AG09309 (cell line): ENCODE measurements around the gene UBXN6.

Source experiments
- DNase-seq: peaks from one replicate; pipeline ENCODE4 v3.0.0-alpha.2; 2010; ENCODE audit warnings: low read depth
- H3K4me3 ChIP-seq: 2 replicates; pipeline ENCODE4 v1.5.1; 2011; ENCODE audit warnings: mild to moderate bottlenecking, low read depth, low read length, moderate library complexity; ENCODE audit not compliant: control insufficient read depth
- TF ChIP-seq, protein P1 (sequence below): IDR thresholded peaks from 2 replicates; pipeline ENCODE4 v1.5.1; 2011; ENCODE audit warnings: mild to moderate bottlenecking, low read depth, low read length, inconsistent platforms; ENCODE audit not compliant: insufficient read depth, control insufficient read depth; ENCODE audit errors: missing control alignments

UBXN6 gene

DNA sequence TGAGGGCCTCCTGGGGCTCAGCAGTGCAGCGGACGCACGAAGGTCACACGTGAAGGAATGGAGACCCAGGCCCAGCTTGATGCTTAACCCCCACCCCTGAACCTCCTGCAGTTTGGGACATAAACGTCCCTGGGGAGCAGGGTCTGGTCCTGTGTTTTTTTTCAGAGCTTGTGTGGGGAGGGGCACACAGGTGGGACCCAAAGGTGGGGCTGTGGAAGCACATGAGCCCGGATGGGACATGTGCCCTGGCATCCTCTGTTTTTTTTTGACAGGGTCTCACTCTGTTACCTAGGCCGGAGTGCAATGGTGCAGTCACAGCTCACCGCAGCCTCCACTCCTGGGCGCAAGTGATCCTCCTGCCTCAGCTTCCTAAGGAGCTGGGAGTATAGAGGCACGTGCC, 20.5 kb downstream of the UBXN6 start:
- TF ChIP-seq, protein P1, sequence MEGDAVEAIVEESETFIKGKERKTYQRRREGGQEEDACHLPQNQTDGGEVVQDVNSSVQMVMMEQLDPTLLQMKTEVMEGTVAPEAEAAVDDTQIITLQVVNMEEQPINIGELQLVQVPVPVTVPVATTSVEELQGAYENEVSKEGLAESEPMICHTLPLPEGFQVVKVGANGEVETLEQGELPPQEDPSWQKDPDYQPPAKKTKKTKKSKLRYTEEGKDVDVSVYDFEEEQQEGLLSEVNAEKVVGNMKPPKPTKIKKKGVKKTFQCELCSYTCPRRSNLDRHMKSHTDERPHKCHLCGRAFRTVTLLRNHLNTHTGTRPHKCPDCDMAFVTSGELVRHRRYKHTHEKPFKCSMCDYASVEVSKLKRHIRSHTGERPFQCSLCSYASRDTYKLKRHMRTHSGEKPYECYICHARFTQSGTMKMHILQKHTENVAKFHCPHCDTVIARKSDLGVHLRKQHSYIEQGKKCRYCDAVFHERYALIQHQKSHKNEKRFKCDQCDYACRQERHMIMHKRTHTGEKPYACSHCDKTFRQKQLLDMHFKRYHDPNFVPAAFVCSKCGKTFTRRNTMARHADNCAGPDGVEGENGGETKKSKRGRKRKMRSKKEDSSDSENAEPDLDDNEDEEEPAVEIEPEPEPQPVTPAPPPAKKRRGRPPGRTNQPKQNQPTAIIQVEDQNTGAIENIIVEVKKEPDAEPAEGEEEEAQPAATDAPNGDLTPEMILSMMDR: no peak

DNA sequence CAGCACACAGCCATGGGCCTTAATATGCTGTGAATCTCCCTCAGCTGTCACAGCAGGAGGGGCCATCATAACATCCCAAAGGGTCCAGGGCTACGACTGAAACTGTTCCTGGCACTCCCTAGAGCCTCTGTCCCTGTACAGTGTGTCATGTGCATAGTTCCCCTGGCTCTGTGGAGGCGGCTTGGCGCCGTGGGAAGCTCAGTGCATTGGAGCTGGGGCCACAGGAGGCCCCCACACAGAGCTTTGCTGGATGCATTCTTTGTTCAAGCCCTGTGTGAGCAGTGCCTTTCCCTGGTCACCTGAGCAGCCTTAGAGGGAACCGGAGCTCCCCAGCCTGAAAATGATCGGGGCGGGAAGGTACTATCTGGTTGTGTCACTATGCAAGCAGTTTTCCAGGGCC, 21.4 kb downstream of the UBXN6 start:
- TF ChIP-seq, protein P1: no peak
- no peak for DNase-seq
- no peak overlapping the region for H3K4me3 ChIP-seq

More for the DNA sequence above, 20.5 kb downstream of the UBXN6 start:
- no peak for DNase-seq
- H3K4me3 ChIP-seq: no peak overlapping the region

DNA sequence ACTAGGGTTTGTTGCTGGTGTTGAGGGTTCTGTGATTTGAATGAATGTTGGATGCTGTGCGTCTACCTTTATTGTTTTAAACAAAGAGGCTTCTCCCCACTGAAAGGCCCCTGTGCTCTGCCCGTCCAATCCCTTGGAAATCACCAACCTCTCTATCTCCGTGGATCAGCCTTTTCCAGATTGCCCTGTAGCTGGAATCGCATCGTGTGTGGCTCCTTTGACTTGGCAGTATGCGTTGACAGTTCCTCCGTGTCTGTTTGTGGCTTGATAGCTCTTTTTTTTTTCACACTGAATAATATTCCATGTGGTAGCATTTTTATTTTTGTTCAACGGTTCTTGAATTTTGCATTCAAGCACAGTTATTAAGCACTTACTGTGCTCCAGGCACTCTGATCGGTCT, 23.2 kb downstream of the UBXN6 start:
- DNase-seq: no peak
- TF ChIP-seq, protein P1: no peak

DNA sequence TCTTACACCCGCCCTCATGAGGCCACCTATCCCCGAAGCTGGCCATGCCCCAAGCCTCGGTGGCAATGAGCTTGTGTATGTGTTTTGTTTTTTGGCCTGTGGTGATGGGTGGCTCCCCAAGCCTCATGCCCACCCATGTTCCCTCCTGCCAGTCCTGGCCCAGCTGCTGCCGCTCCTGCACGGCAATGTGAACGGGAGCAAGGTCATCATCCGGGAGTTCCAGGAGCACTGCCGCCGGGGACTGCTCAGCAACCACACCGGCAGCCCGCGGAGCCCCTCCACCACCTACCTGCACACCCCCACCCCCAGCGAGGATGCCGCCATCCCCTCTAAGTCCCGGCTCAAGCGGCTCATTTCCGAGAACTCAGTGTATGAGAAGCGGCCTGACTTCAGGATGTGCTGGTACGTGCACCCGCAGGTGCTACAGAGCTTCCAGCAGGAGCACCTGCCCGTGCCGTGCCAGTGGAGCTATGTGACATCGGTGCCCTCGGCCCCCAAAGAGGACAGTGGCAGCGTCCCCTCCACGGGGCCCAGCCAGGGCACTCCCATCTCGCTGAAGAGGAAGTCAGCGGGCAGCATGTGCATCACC, 24.6 kb downstream of the UBXN6 start:
- no peak overlapping the region for H3K4me3 ChIP-seq
- TF ChIP-seq, protein P1: no peak
- no peak for DNase-seq

More for the DNA sequence above, 23.2 kb downstream of the UBXN6 start:
- H3K4me3 ChIP-seq: no peak overlapping the region

DNA sequence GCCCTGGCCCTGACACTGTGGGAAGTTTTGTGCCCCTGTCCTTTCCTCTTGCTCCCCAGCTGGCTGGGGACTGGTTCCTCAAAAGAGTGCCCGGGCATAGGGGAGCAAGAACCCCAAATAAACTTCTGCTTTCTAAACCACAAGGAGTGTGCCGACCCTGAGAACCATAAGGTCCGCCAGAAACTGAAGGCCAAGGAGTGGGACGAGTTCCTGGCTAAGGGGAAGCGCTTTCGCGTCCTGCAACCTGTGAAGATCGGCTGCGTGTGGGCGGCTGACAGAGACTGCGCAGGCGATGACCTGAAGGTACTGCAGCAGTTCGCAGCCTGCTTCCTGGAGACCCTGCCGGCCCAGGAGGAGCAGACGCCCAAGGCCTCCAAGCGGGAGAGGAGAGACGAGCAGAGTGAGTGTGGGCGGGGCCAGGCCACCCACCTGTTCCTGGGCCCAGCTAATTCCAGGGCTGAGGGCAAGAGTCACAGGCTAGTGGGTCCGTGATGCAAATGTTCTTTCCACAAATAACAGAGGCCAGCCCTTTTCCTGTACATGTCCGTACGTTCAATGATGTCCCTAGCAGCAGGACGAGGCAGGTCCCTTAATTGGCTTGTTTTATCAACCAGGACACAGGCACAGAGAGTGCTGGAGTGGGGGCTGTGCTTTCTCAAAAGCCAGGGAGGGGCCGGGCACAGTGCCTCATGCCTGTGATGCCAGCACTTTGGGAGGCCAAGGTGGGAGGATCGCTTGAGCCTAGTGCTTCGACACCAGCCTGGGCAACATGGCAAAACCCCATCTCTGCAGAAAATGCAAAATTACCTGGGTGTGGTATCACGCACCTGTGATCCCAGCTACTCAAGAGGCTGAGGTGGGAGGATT, 25.6 kb downstream of the UBXN6 start:
- no peak overlapping the region for H3K4me3 ChIP-seq
- TF ChIP-seq, protein P1: no peak
- no peak for DNase-seq

DNA sequence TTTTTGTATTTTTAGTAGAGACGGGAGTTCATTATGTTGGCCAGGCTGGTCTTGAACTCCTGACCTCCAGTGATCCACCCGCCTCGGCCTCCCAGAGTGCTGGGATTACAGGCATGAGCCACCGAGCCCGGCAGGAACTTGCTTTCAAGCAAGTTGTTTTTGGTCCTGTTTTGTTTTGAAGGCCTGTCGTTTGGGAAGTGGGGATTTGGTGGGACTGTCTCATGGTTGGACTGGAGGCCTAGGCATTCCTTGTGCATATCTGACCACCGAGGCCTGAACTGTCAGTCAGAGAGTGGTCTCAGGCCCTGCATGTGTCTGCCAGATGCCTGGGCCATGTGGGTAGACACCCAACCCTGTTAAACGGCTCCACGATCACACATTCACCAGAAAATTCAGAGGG, 26.3 kb downstream of the UBXN6 start:
- TF ChIP-seq, protein P1: no peak
- DNase-seq: no peak
- no peak overlapping the region for H3K4me3 ChIP-seq
